AML-193 (cell line): ENCODE data around the gene STAT6.

Source experiments
- DNase-seq, 2 experiments: peaks; one replicate each; lab custom pipeline; 2025; lab: John Stamatoyannopoulos, UW

Gene STAT6

GRCh38 chr12:57145460-57146059 is 34.4 kb upstream of the STAT6 start:
- DNase-seq, result no peak

GRCh38 chr12:57143454-57143853 is 32.3 kb upstream of the STAT6 start:
- no peak for DNase-seq

- no peak for DNase-seq
These were observed 31.6 kb upstream of the STAT6 start for GRCh38 chr12:57142727-57143126.

GRCh38 chr12:57142121-57142520 is 31.0 kb upstream of the STAT6 start:
- no peak for DNase-seq

GRCh38 chr12:57141249-57141648 is 30.1 kb upstream of the STAT6 start:
- no peak for DNase-seq

- no peak for DNase-seq
These were observed 28.9 kb upstream of the STAT6 start for GRCh38 chr12:57139796-57140649.

- no peak for DNase-seq
These were observed 27.5 kb upstream of the STAT6 start for GRCh38 chr12:57138526-57139272.

GRCh38 chr12:57135527-57136326 is 24.6 kb upstream of the STAT6 start:
- no peak for DNase-seq

- DNase-seq, result no peak
These were observed 23.8 kb upstream of the STAT6 start for GRCh38 chr12:57134949-57135348.

- no peak for DNase-seq
These were observed 22.8 kb upstream of the STAT6 start for GRCh38 chr12:57133916-57134315.

- DNase-seq, result no peak
These were observed 21.9 kb upstream of the STAT6 start for GRCh38 chr12:57133013-57133569.

- no peak for DNase-seq
These were observed 21.0 kb upstream of the STAT6 start for GRCh38 chr12:57131896-57132744.

GRCh38 chr12:57130941-57131340 is 19.8 kb upstream of the STAT6 start:
- no peak for DNase-seq

- peak; percentile 35 to 44 for DNase-seq
These were observed 18.7 kb upstream of the STAT6 start for GRCh38 chr12:57129889-57130288.

GRCh38 chr12:57129321-57129842 is 18.2 kb upstream of the STAT6 start:
- DNase-seq, result no peak

GRCh38 chr12:57128519-57129247 is 17.5 kb upstream of the STAT6 start:
- no peak for DNase-seq

- DNase-seq, result no peak
These were observed 16.8 kb upstream of the STAT6 start, which contains the start of gene LRP1 for GRCh38 chr12:57127726-57128518. LRP1 (plus strand) TSS chr12:57128483; CDS start chr12:57128965, 482 bp downstream.

- DNase-seq, result peak in 1 of 2 experiments; percentile 20
These were observed 16.1 kb upstream of the STAT6 start for GRCh38 chr12:57127101-57127725.
